Measurements from ENCODE around the gene ACTR5. TPM values are rescaled to one million over a fixed set of nuclear protein-coding genes. Genes with fewer than 3 reads are reported as not detected.
A peak's percentile ranks its signal among the peaks of the same experiment; 100 is the strongest.

ACTR5 gene
- total RNA-seq: 10 to 100 TPM in 1 of 2 donors, 1 to 10 TPM in 1; 9.6 to 13.8 TPM

DNA sequence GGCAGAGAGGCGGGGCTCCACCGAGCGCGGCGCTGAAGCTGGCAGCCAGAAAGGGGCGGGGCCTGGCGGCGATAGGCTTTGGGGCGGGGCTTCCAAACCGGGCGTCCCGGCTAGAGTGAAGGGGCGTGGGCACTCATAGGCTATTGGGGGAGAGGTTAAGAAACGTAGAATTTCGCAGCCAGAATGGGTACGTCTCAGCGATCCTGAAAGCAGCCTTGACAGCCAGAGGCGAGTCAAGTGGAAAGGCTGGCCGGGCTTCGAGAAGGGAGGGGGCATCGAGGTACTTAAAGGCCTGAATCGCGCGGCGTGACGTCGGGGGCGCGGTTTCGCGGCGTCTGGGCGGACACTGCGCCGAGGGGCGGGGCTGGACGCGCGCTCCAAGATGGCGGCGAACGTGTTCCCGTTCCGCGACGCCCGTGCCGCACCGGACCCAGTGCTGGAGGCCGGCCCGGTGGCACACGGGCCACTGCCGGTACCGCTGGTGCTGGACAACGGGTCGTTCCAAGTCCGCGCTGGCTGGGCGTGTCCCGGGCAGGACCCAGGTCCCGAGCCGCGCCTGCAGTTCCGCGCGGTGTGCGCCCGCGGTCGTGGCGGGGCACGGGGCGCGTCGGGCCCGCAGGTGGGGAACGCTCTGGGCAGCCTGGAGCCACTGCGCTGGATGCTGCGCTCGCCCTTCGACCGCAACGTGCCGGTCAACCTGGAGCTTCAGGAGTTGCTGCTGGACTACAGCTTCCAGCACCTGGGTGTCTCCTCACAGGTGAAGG is at the start of gene ACTR5:
Gene ACTR5, plus strand, starts transcription at position 364 of the 764 bp plus-strand sequence. Its CDS starts 19 bp downstream, at position 383.
- Mint-ChIP-seq H3K4me1 (ENCODE audit: low read depth in 2 of 2) (peaks cover 22 to 23% of the 10 kb centered on the region in 2 donors), H3K27ac (peak within 1 kb of the TSS; percentile 83 to 96), H3K27me3 (peaks cover 0 to 8% of the 10 kb centered on the region in 2 donors), H3K36me3 (peaks cover 4% of the 10 kb centered on the region), H3K4me3 (peak within 1 kb of the TSS; percentile 98), H3K9me3 (no peaks in the 10 kb centered on the region)
- DNase-seq (ENCODE audit: low spot score) (peak; percentile 96), ATAC-seq (peak; percentile 96 to 98)

- Mint-ChIP-seq H3K36me3 (no peaks in the 10 kb centered on the region), H3K9me3 (no peaks in the 10 kb centered on the region), H3K27me3 (peaks cover 19 to 24% of the 10 kb centered on the region in 2 donors), H3K4me3 (no peak overlapping the region), H3K27ac (no peak overlapping the region), H3K4me1 (ENCODE audit: low read depth in 2 of 2) (no peaks in the 10 kb centered on the region)
- no peak for ATAC-seq
- no peak for DNase-seq (ENCODE audit: low spot score)
Observed at GRCh38 chr20:38698541-38698940, 49.7 kb upstream of the ACTR5 start.

- Mint-ChIP-seq H3K36me3 (no peaks in the 10 kb centered on the region), H3K27me3 (peaks cover 17 to 20% of the 10 kb centered on the region in 2 donors), H3K9me3 (no peaks in the 10 kb centered on the region), H3K4me3 (no peak overlapping the region), H3K27ac (no peak overlapping the region), H3K4me1 (ENCODE audit: low read depth in 2 of 2) (no peaks in the 10 kb centered on the region)
- DNase-seq (ENCODE audit: low spot score) (no peak), ATAC-seq (no peak)
Observed at GRCh38 chr20:38700141-38700540, 48.1 kb upstream of the ACTR5 start.

- peaks cover 16 to 17% of the 10 kb centered on the region in 2 donors for H3K27me3 Mint-ChIP-seq
- no peak overlapping the region for H3K27ac Mint-ChIP-seq
- no peak for ATAC-seq
- no peaks in the 10 kb centered on the region for H3K36me3 Mint-ChIP-seq
- no peak overlapping the region for H3K4me3 Mint-ChIP-seq
- DNase-seq (ENCODE audit: low spot score): no peak
- H3K9me3 Mint-ChIP-seq: no peaks in the 10 kb centered on the region
- H3K4me1 Mint-ChIP-seq (ENCODE audit: low read depth in 2 of 2): no peaks in the 10 kb centered on the region
Observed at GRCh38 chr20:38700926-38701325, 47.3 kb upstream of the ACTR5 start.

DNA sequence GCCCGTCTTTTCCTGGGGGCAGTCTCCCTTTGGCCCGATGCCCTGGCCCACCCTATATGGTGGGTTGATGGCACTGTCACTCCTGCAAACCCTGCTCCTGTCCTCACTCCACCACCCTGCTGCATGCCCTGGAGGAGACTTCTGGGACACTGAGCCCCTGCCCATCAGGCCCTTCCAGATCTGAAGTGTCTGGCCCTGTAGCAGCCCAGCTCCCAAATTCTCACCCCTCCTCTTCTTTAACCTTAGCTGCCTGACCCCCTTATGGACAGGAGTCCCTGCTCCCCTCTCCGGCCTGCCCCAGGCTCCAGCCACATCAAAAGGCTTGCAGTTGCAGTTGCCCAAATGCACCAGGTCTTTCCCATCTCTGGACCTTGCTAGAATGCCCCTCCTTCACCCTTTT is 44.7 kb upstream of the ACTR5 start:
- Mint-ChIP-seq H3K4me3 (no peak overlapping the region), H3K4me1 (ENCODE audit: low read depth in 2 of 2) (no peaks in the 10 kb centered on the region), H3K27ac (no peak overlapping the region), H3K27me3 (peaks cover 16 to 21% of the 10 kb centered on the region in 2 donors), H3K36me3 (no peaks in the 10 kb centered on the region), H3K9me3 (no peaks in the 10 kb centered on the region)
- no peak for DNase-seq (ENCODE audit: low spot score)
- ATAC-seq: no peak

DNA sequence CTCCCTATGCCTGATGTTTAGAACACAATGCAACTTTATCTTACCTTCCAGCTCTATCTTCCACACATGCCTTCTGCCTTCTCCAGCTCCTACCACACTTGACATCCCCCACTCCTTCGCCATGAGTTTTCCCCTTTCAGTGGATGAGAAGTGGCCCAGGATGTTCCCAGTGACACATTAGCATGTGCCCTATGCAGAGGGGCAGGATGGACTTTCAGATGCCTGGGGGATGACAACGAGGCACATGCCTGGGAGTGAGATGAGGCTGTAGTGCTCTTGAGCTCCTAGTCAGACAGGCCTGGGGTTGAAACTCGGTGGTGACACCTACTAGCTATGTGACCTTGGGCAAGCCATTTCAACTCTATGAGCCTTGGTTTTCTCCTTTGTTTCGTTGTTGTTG is 44.1 kb upstream of the ACTR5 start:
- Mint-ChIP-seq H3K9me3 (no peaks in the 10 kb centered on the region), H3K4me3 (no peak overlapping the region), H3K36me3 (no peaks in the 10 kb centered on the region), H3K4me1 (ENCODE audit: low read depth in 2 of 2) (no peaks in the 10 kb centered on the region), H3K27ac (no peak overlapping the region), H3K27me3 (peaks cover 16 to 24% of the 10 kb centered on the region in 2 donors)
- ATAC-seq (no peak), DNase-seq (ENCODE audit: low spot score) (no peak)

DNA sequence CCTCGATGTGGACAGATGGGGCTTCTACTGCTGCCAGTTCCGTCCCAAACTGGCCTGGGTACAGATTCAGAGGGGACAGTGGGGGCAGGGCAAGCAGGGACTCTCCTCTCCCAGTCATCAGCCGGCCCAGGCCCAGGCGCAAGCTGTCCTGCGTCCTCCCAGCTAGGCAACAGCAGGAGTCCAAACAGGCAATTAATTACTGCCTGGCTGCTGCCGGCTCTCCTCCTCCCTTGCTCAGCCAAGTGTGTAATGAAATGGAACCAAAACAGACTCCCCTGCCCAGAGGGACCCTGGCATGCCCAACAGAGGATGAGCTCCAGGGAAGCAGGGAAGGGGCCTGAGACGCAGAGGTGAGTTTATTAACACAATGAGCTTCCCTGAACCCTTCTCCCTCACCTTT is 41.8 kb upstream of the ACTR5 start:
- Mint-ChIP-seq H3K4me3 (no peak overlapping the region), H3K9me3 (no peaks in the 10 kb centered on the region), H3K27me3 (peaks cover 22 to 24% of the 10 kb centered on the region in 2 donors), H3K36me3 (no peaks in the 10 kb centered on the region), H3K27ac (no peak overlapping the region), H3K4me1 (ENCODE audit: low read depth in 2 of 2) (no peaks in the 10 kb centered on the region)
- ATAC-seq (no peak), DNase-seq (ENCODE audit: low spot score) (no peak)

DNA sequence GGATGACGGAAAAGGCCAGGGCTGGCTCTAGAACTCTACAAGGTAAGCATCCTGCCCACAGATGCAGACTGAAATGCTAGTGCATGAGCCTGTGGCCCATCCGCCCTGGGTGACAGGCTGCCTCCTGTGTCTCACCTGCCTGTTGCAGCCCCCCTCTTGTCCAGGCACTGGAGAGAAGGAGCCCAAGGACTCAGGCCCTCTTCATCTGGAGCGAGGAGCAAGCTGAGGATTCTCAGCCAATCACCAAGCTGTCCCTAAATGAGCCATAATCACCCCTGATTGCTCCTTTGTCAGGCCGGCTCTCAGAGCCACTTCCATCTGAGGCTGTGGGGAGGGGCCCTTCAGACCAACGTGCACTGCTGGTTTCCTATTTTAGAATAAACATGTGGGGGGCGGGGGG is 34.0 kb upstream of the ACTR5 start:
- H3K4me3 Mint-ChIP-seq: no peak overlapping the region
- no peaks in the 10 kb centered on the region for H3K4me1 Mint-ChIP-seq (ENCODE audit: low read depth in 2 of 2)
- no peak overlapping the region for H3K27ac Mint-ChIP-seq
- no peak for ATAC-seq
- no peaks in the 10 kb centered on the region for H3K9me3 Mint-ChIP-seq
- no peak for DNase-seq (ENCODE audit: low spot score)
- peaks cover 30 to 42% of the 10 kb centered on the region in 2 donors for H3K27me3 Mint-ChIP-seq
- H3K36me3 Mint-ChIP-seq: no peaks in the 10 kb centered on the region

DNA sequence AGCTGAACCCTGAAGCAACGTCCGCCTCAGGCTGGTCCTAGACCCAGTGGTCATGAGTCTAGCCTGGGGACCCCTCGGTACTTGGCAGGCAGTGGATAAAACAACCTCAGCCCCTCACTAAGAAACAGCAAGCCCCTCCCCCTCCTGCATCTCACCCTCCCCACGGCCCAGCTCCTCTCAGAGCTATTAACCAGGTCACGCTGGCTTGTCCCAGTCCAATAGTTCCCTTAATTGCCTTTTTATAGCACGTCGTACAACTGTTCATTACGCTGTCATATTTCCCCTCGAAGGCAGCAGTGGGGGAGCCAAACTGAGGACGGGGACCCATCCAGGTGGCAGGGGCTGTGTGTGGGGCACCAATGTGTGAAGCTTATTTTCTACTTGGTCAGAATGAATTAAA is 32.6 kb upstream of the ACTR5 start:
- DNase-seq (ENCODE audit: low spot score) (no peak), ATAC-seq (no peak)
- Mint-ChIP-seq H3K27me3 (peaks cover 30 to 49% of the 10 kb centered on the region in 2 donors), H3K4me1 (ENCODE audit: low read depth in 2 of 2) (no peaks in the 10 kb centered on the region), H3K27ac (no peak overlapping the region), H3K9me3 (no peaks in the 10 kb centered on the region), H3K4me3 (no peak overlapping the region), H3K36me3 (no peaks in the 10 kb centered on the region)

DNA sequence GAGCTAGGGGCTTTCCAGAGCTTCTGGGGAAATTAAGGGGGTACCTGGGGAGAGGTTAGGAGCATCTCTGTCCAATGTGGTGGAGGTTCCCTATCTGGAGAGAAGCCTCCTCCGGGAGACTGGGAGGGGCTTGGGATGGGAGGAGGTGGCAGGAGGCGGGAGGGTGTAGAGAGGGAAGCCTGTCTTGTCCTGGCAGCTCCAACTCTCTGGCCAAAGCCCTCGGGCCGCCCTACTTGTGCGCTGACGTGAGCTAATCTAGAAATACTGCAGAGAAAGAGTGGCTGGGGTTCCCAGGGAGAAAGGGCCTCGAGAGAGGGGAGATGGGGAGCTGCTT is 25.6 kb upstream of the ACTR5 start:
- Mint-ChIP-seq H3K27me3 (peaks cover 60 to 79% of the 10 kb centered on the region in 2 donors), H3K27ac (no peak overlapping the region), H3K4me3 (no peak overlapping the region), H3K4me1 (ENCODE audit: low read depth in 2 of 2) (peaks cover 25 to 29% of the 10 kb centered on the region in 2 donors), H3K9me3 (no peaks in the 10 kb centered on the region), H3K36me3 (no peaks in the 10 kb centered on the region)
- DNase-seq (ENCODE audit: low spot score) (no peak), ATAC-seq (no peak)

DNA sequence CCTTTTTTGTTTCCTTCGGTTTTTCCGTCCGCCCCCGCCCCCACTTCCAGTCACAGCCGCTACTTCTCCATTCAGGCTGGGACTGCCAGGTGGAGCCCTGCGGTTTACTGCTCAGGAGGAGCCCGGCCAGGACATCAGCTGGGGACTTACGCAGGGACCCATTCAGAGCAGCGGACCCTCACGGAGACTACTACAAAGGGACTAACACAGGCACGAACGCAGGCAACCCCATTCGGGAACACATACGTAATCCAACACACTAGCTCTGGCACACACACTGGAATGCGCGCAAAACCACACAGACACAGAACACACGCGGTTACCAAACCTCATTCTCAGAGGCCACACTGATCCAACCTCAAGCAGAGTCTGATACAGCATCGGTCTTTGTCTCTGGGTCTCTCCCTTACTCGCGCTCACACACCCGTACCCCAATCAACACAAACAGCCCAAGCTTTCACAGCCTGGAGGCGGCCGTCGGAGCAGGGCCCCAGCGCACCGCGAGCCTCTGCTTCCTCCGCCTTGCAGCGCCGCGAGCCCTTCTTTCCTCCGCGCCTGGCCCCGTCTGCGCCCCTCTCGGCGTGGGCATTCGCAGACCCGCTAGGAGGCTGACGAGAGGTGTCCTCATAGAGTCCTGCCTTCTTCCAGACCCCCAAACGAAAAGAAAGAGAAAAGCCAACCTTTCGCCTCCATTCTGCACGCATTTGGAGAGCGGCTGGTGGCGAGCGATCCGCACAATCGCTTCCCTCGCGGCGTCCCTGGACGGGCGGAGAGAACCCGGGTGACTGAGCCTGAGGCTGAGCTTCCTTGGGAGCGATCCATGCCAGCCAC is 25.0 kb upstream of the ACTR5 start:
- peaks cover 64 to 79% of the 10 kb centered on the region in 2 donors for H3K27me3 Mint-ChIP-seq
- ATAC-seq (no peak), DNase-seq (ENCODE audit: low spot score) (no peak)
- H3K4me3 Mint-ChIP-seq: no peak overlapping the region
- H3K27ac Mint-ChIP-seq: no peak overlapping the region
- H3K9me3 Mint-ChIP-seq: no peaks in the 10 kb centered on the region
- H3K4me1 Mint-ChIP-seq (ENCODE audit: low read depth in 2 of 2): peaks cover 31 to 35% of the 10 kb centered on the region in 2 donors
- H3K36me3 Mint-ChIP-seq: no peaks in the 10 kb centered on the region

GRCh38 chr20:38723848-38724625 is 24.2 kb upstream of the ACTR5 start, which contains the start of gene SLC32A1:
SLC32A1 (plus strand) TSS chr20:38724486; CDS start chr20:38724725, 239 bp downstream.
- no peak for DNase-seq (ENCODE audit: low spot score)
- Mint-ChIP-seq H3K4me1 (ENCODE audit: low read depth in 2 of 2) (peaks cover 34 to 37% of the 10 kb centered on the region in 2 donors), H3K36me3 (peaks cover under 1% of the 10 kb centered on the region), H3K9me3 (no peaks in the 10 kb centered on the region), H3K27ac (no peak within 1 kb of the TSS), H3K27me3 (peaks cover 67 to 78% of the 10 kb centered on the region in 2 donors), H3K4me3 (peak within 1 kb of the TSS; percentile 4)
- ATAC-seq: no peak

GRCh38 chr20:38724626-38725147 is 23.6 kb upstream of the ACTR5 start:
- no peak for DNase-seq (ENCODE audit: low spot score)
- Mint-ChIP-seq H3K9me3 (no peaks in the 10 kb centered on the region), H3K4me1 (ENCODE audit: low read depth in 2 of 2) (peaks cover 40 to 43% of the 10 kb centered on the region in 2 donors), H3K27ac (no peak overlapping the region), H3K4me3 (no peak overlapping the region), H3K36me3 (peaks cover 5% of the 10 kb centered on the region), H3K27me3 (peaks cover 73 to 83% of the 10 kb centered on the region in 2 donors)
- no peak for ATAC-seq
